ENCODE measurements around the gene KDM4C. TPM values are rescaled to one million over a fixed set of nuclear protein-coding genes. Genes with fewer than 3 reads are reported as not detected.

Gene KDM4C
- total and polyA plus RNA-seq, 2 of the 13 experiments (the other 11 are each of a cell fraction or from before 2014, with no cell fraction given), result 19.4 to 23.6 TPM

GRCh38 chr9:7071916-7072315 is 314.1 kb downstream of the KDM4C start:
- WGBS (ENCODE audit: low lambda C conversion rate), result 95% methylated on average over 1 of the region's 1 CpG
- H3K27ac ChIP-seq (ENCODE audit: extremely low read length, insufficient read depth, low read length), result no peak overlapping the region
- no peak for FAIRE-seq
- intact Hi-C loops (cut with micrococcal nuclease; ENCODE audit: unreplicated experiment), result no loop called here
- ChIA-PET CTCF (ENCODE audit: low intra/inter-chr PET ratio, low total read pairs) (no interaction called here), POLR2A (no interaction called here)
- in situ Hi-C loops (cut with HindIII; ENCODE audit: extremely low pct_ligation_motif_present, low pct_unique_long_range_greater_than_20kb), result no loop called here
- no peaks in the 10 kb centered on the region for H4K20me1 ChIP-seq (ENCODE audit: insufficient read depth, low read length)
- no peak for DNase-seq (ENCODE audit: low spot score)
- no peak overlapping the region for H2AFZ ChIP-seq (ENCODE audit: low read length)
- no peaks in the 10 kb centered on the region for H3K4me1 ChIP-seq (ENCODE audit: insufficient read depth, low read length)
- no peak overlapping the region for H3K4me3 ChIP-seq (replicated peaks in 1 of 3; ENCODE audit: insufficient read depth in 1 of 3, low read depth in 2 of 3, low read length in 3 of 3)
- peaks cover 0 to 3% of the 10 kb centered on the region in 2 experiments; a peak in 4 of 5 replicates for H3K36me3 ChIP-seq (replicated peaks in 1 of 2; ENCODE audit: control insufficient read depth in 1 of 2, insufficient read depth in 2 of 2, low read length in 2 of 2)
- no TSS peak for BruUV-seq (replicated peaks)
- no peaks in the 10 kb centered on the region for H3K9me3 ChIP-seq (ENCODE audit: low read length)
- H3K79me2 ChIP-seq (ENCODE audit: insufficient read depth, low read length), result no peaks in the 10 kb centered on the region
- no peak overlapping the region for H3K4me2 ChIP-seq (ENCODE audit: low read depth, low read length)
- no peak for TF ChIP-seq ZNF263 (CRISPR knock-in tag; IDR thresholded peaks at IDR 0.05)
- no peak for TF ChIP-seq GPN1 (CRISPR knock-in tag; IDR thresholded peaks at IDR 0.05; ENCODE audit: borderline replicate concordance)
- TF ChIP-seq ZNF772 (CRISPR knock-in tag; IDR thresholded peaks at IDR 0.05), result no peak
- TF ChIP-seq ZNF572 (CRISPR knock-in tag; IDR thresholded peaks at IDR 0.05), result no peak
- TF ChIP-seq KDM3A (CRISPR knock-in tag; IDR thresholded peaks at IDR 0.05; ENCODE audit: low read depth), result no peak
- no peak for TF ChIP-seq SNAPC2 (CRISPR knock-in tag; IDR thresholded peaks at IDR 0.05)
- TF ChIP-seq DNMT3B (CRISPR knock-in tag; conservative IDR thresholded peaks at IDR 0.05), result no peak
- no peak for TF ChIP-seq BHLHE40 (IDR thresholded peaks at IDR 0.05; ENCODE audit: low read length)
- no peak for TF ChIP-seq ZBTB10 (CRISPR knock-in tag; IDR thresholded peaks at IDR 0.05; ENCODE audit: borderline replicate concordance)
- TF ChIP-seq ZNF660 (CRISPR knock-in tag; IDR thresholded peaks at IDR 0.05; ENCODE audit: borderline replicate concordance, low read depth), result no peak
- no peak for TF ChIP-seq ZNF121 (CRISPR knock-in tag; IDR thresholded peaks at IDR 0.05)
- H3K9ac ChIP-seq (ENCODE audit: insufficient read depth, low read depth, low read length), result no peak overlapping the region
- ATAC-seq, result no peak
- H3K27me3 ChIP-seq (ENCODE audit: control insufficient read depth in 1 of 2, insufficient read depth in 2 of 2, low read length in 2 of 2), result no peaks in the 10 kb centered on the region
